WTC11 (cell line): ENCODE data around the gene UMODL1. TPM values are rescaled to one million over a fixed set of nuclear protein-coding genes. Genes with fewer than 3 reads are reported as not detected.

Experiments used
- ATAC-seq: fragments of 200-7000 bp; cut with Tn5 transposase; 2 replicates; pipeline ENCODE4 v1.10.0; 2021; ENCODE audit warnings: mild to moderate bottlenecking, moderate library complexity
- CTCF ChIA-PET: fragments of 300-600 bp; sonication (Branson Sonifier 250); formaldehyde crosslinking; loops from one replicate; lab custom pipeline; 2021; ENCODE audit warnings: antibody characterized with exemption; lab: Charles Lee
- POLR2A ChIA-PET: fragments of 350-600 bp; sonication (Branson Sonifier 250); formaldehyde crosslinking; loops from one replicate; lab custom pipeline; 2021; ENCODE audit warnings: antibody characterized with exemption; lab: Charles Lee
- DNase-seq: peaks from one replicate; pipeline ENCODE4 v3.0.0; 2021; ENCODE audit warnings: low spot score
- H3K27ac Mint-ChIP-seq: 2 replicates; pipeline ENCODE4 v1.8.0; 2021; ENCODE audit warnings: mixed read lengths
- H3K27me3 Mint-ChIP-seq: 2 replicates; pipeline ENCODE4 v1.8.0; 2021; ENCODE audit warnings: low read depth, mild to moderate bottlenecking, moderate library complexity, mixed read lengths
- H3K36me3 Mint-ChIP-seq: 2 replicates; pipeline ENCODE4 v1.8.0; 2021; ENCODE audit warnings: mixed read lengths
- H3K4me1 Mint-ChIP-seq: 2 replicates; pipeline ENCODE4 v1.8.0; 2022; ENCODE audit warnings: mixed read lengths
- H3K4me3 Mint-ChIP-seq: 2 replicates; pipeline ENCODE4 v1.8.0; 2021; ENCODE audit warnings: mild to moderate bottlenecking, moderate library complexity, mixed read lengths
- H3K9me3 Mint-ChIP-seq: 2 replicates; pipeline ENCODE4 v1.8.0; 2021; ENCODE audit warnings: mixed read lengths
- ATF1 ChIP-seq: sonication (generic); formaldehyde crosslinking; IDR thresholded peaks from 2 replicates; pipeline ENCODE4 v1.8.1; 2023; ENCODE audit warnings: mild to moderate bottlenecking, moderate library complexity, missing genetic modification reagents
- CREM ChIP-seq: sonication (generic); formaldehyde crosslinking; IDR thresholded peaks from 2 replicates; pipeline ENCODE4 v1.8.1; 2022; ENCODE audit warnings: mild to moderate bottlenecking, missing genetic modification reagents, moderate library complexity
- ESRRA ChIP-seq: sonication (generic); formaldehyde crosslinking; IDR thresholded peaks from 2 replicates; pipeline ENCODE4 v1.8.1; 2022; ENCODE audit warnings: mild to moderate bottlenecking, missing genetic modification reagents, borderline replicate concordance
- NFATC4 ChIP-seq: fragments of 250-450 bp; sonication (Bioruptor Pico); IDR thresholded peaks from 2 replicates; pipeline ENCODE4 v1.9.0; 2021; ENCODE audit warnings: mild to moderate bottlenecking
- OVOL2 ChIP-seq: fragments of 250-450 bp; sonication (Bioruptor Pico); IDR thresholded peaks from 2 replicates; pipeline ENCODE4 v1.9.0; 2021; ENCODE audit warnings: mild to moderate bottlenecking, borderline replicate concordance
- SOX15 ChIP-seq: fragments of 250-450 bp; sonication (Bioruptor Pico); IDR thresholded peaks from 2 replicates; pipeline ENCODE4 v1.9.0; 2021; ENCODE audit warnings: mild to moderate bottlenecking
- SP1 ChIP-seq: sonication (generic); formaldehyde crosslinking; conservative IDR thresholded peaks from 2 replicates; pipeline ENCODE4 v1.8.1; 2022; ENCODE audit warnings: missing genetic modification reagents
- TCF7 ChIP-seq: sonication (generic); formaldehyde crosslinking; IDR thresholded peaks from 2 replicates; pipeline ENCODE4 v1.8.0; 2022; ENCODE audit warnings: mild to moderate bottlenecking, low read depth, missing genetic modification reagents, moderate library complexity
- TEAD4 ChIP-seq: sonication (generic); formaldehyde crosslinking; IDR thresholded peaks from 2 replicates; pipeline ENCODE4 v1.8.0; 2022; ENCODE audit warnings: mild to moderate bottlenecking, missing genetic modification reagents
- ZNF121 ChIP-seq: sonication (generic); formaldehyde crosslinking; IDR thresholded peaks from 2 replicates; pipeline ENCODE4 v1.8.0; 2023; ENCODE audit warnings: missing genetic modification reagents
- ZNF138 ChIP-seq: sonication (generic); formaldehyde crosslinking; conservative IDR thresholded peaks from 2 replicates; pipeline ENCODE4 v1.8.1; 2022; ENCODE audit warnings: mild to moderate bottlenecking, moderate library complexity, missing genetic modification reagents
- ZNF423 ChIP-seq: fragments of 250-450 bp; sonication (Bioruptor Pico); IDR thresholded peaks from 2 replicates; pipeline ENCODE4 v2.1.2; 2022; ENCODE audit warnings: mild to moderate bottlenecking, moderate library complexity
- total RNA-seq: library from RNA; stranded (reverse); gene quantifications from 3 replicates; pipeline ENCODE4 v1.2.3, GENCODE V29; 2021
- TF ChIP-seq, protein P1 (sequence below): sonication (generic); formaldehyde crosslinking; IDR thresholded peaks from 2 replicates; pipeline ENCODE4 v1.8.0; 2022; ENCODE audit warnings: missing genetic modification reagents
- TF ChIP-seq, protein P2 (sequence below): sonication (generic); formaldehyde crosslinking; IDR thresholded peaks from 2 replicates; pipeline ENCODE4 v1.8.1; 2022; ENCODE audit warnings: low read depth, missing genetic modification reagents, borderline replicate concordance
- TF ChIP-seq, protein P3 (sequence below): fragments of 250-450 bp; sonication (Bioruptor Pico); IDR thresholded peaks from 2 replicates; pipeline ENCODE4 v1.9.0; 2021; ENCODE audit warnings: moderate library complexity, mild to moderate bottlenecking, inconsistent platforms, borderline replicate concordance
- TF ChIP-seq, protein P4 (sequence below): sonication (generic); formaldehyde crosslinking; IDR thresholded peaks from 2 replicates; pipeline ENCODE4 v1.8.1; 2023; ENCODE audit warnings: mild to moderate bottlenecking, moderate library complexity, missing genetic modification reagents
- TF ChIP-seq, protein P5 (sequence below): sonication (generic); formaldehyde crosslinking; IDR thresholded peaks from 2 replicates; pipeline ENCODE4 v1.8.1; 2022; ENCODE audit warnings: low read depth, mild to moderate bottlenecking, moderate library complexity, missing genetic modification reagents, borderline replicate concordance
- TF ChIP-seq, protein P6 (sequence below): sonication (generic); formaldehyde crosslinking; IDR thresholded peaks from 2 replicates; pipeline ENCODE4 v1.8.1; 2022; ENCODE audit warnings: mild to moderate bottlenecking, missing genetic modification reagents, moderate library complexity, borderline replicate concordance
- TF ChIP-seq, protein P7 (sequence below): fragments of 250-450 bp; sonication (Bioruptor Pico); conservative IDR thresholded peaks from 2 replicates; pipeline ENCODE4 v1.9.0; 2021; ENCODE audit warnings: mild to moderate bottlenecking

UMODL1 gene
- total RNA-seq, 1 experiment from 2014 or later = not detected

DNA sequence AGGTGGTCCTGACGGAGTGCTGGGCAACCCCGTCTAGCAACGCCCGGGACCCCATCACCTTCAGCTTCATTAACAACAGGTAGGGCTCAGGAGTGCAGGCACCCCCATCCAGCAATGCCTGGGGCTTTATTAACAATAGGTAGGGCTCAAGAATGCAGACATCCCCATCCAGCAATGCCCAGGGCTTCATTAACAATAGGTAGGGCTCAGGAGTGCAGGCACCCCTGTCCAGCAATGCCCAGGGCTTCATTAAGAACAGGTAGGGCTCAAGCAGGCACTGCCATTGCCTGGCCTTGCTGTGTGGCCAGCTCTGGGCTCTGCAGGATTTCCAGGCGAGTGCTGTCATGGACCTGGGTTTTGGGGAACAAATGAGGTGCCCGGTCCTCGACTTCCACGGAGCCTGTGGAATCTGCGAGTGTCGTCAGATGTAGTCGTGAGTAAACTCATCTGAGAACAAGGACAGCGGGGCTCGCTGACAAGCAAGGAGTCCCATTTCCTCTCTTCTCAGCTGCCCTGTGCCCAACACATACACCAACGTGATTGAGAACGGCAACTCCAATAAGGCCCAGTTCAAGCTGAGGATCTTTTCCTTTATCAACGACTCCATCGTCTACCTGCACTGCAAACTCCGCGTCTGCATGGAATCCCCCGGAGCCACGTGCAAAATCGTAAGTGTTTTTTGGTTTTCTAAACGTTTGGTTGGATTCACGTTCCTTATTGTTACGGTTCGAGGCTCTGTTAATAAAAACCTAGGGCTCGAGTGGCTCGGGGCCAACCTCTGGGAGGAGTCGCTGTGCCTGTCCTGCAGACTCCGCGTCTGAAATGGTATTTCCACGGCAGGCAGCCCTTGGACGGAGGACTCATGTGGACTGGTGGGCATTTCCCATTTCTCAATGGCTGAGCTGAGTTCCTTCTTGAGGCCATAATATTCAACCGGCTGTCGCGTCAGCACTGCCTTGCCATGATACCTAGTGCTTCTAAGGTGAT lies 56.3 kb downstream of the UMODL1 start:
- H3K27ac Mint-ChIP-seq = no peak overlapping the region
- H3K9me3 Mint-ChIP-seq = no peaks in the 10 kb centered on the region
- TF ChIP-seq ZNF121 (CRISPR knock-in tag) (no peak), TEAD4 (CRISPR knock-in tag) (no peak), SOX15 (no peak), SP1 (CRISPR knock-in tag) (no peak), NFATC4 (CRISPR knock-in tag) (no peak), OVOL2 (CRISPR knock-in tag) (no peak), TCF7 (CRISPR knock-in tag) (no peak), CREM (no peak), ESRRA (CRISPR knock-in tag) (no peak), ZNF423 (CRISPR knock-in tag) (no peak), ATF1 (CRISPR knock-in tag) (no peak), ZNF138 (CRISPR knock-in tag) (no peak)
- TF ChIP-seq, protein P1, sequence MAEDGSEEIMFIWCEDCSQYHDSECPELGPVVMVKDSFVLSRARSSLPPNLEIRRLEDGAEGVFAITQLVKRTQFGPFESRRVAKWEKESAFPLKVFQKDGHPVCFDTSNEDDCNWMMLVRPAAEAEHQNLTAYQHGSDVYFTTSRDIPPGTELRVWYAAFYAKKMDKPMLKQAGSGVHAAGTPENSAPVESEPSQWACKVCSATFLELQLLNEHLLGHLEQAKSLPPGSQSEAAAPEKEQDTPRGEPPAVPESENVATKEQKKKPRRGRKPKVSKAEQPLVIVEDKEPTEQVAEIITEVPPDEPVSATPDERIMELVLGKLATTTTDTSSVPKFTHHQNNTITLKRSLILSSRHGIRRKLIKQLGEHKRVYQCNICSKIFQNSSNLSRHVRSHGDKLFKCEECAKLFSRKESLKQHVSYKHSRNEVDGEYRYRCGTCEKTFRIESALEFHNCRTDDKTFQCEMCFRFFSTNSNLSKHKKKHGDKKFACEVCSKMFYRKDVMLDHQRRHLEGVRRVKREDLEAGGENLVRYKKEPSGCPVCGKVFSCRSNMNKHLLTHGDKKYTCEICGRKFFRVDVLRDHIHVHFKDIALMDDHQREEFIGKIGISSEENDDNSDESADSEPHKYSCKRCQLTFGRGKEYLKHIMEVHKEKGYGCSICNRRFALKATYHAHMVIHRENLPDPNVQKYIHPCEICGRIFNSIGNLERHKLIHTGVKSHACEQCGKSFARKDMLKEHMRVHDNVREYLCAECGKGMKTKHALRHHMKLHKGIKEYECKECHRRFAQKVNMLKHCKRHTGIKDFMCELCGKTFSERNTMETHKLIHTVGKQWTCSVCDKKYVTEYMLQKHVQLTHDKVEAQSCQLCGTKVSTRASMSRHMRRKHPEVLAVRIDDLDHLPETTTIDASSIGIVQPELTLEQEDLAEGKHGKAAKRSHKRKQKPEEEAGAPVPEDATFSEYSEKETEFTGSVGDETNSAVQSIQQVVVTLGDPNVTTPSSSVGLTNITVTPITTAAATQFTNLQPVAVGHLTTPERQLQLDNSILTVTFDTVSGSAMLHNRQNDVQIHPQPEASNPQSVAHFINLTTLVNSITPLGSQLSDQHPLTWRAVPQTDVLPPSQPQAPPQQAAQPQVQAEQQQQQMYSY = no peak
- TF ChIP-seq, protein P2, sequence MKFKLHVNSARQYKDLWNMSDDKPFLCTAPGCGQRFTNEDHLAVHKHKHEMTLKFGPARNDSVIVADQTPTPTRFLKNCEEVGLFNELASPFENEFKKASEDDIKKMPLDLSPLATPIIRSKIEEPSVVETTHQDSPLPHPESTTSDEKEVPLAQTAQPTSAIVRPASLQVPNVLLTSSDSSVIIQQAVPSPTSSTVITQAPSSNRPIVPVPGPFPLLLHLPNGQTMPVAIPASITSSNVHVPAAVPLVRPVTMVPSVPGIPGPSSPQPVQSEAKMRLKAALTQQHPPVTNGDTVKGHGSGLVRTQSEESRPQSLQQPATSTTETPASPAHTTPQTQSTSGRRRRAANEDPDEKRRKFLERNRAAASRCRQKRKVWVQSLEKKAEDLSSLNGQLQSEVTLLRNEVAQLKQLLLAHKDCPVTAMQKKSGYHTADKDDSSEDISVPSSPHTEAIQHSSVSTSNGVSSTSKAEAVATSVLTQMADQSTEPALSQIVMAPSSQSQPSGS = no peak
- TF ChIP-seq, protein P3, sequence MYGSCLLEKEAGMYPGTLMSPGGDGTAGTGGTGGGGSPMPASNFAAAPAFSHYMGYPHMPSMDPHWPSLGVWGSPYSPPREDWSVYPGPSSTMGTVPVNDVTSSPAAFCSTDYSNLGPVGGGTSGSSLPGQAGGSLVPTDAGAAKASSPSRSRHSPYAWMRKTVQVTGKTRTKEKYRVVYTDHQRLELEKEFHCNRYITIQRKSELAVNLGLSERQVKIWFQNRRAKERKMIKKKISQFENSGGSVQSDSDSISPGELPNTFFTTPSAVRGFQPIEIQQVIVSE (CRISPR knock-in tag) = no peak
- TF ChIP-seq, protein P4, sequence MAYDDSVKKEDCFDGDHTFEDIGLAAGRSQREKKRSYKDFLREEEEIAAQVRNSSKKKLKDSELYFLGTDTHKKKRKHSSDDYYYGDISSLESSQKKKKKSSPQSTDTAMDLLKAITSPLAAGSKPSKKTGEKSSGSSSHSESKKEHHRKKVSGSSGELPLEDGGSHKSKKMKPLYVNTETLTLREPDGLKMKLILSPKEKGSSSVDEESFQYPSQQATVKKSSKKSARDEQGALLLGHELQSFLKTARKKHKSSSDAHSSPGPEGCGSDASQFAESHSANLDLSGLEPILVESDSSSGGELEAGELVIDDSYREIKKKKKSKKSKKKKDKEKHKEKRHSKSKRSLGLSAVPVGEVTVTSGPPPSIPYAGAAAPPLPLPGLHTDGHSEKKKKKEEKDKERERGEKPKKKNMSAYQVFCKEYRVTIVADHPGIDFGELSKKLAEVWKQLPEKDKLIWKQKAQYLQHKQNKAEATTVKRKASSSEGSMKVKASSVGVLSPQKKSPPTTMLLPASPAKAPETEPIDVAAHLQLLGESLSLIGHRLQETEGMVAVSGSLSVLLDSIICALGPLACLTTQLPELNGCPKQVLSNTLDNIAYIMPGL (CRISPR knock-in tag) = no peak
- TF ChIP-seq, protein P5, sequence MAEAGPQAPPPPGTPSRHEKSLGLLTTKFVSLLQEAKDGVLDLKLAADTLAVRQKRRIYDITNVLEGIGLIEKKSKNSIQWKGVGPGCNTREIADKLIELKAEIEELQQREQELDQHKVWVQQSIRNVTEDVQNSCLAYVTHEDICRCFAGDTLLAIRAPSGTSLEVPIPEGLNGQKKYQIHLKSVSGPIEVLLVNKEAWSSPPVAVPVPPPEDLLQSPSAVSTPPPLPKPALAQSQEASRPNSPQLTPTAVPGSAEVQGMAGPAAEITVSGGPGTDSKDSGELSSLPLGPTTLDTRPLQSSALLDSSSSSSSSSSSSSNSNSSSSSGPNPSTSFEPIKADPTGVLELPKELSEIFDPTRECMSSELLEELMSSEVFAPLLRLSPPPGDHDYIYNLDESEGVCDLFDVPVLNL (CRISPR knock-in tag) = no peak
- TF ChIP-seq, protein P6, sequence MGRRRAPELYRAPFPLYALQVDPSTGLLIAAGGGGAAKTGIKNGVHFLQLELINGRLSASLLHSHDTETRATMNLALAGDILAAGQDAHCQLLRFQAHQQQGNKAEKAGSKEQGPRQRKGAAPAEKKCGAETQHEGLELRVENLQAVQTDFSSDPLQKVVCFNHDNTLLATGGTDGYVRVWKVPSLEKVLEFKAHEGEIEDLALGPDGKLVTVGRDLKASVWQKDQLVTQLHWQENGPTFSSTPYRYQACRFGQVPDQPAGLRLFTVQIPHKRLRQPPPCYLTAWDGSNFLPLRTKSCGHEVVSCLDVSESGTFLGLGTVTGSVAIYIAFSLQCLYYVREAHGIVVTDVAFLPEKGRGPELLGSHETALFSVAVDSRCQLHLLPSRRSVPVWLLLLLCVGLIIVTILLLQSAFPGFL (CRISPR knock-in tag) = no peak
- TF ChIP-seq, protein P7, sequence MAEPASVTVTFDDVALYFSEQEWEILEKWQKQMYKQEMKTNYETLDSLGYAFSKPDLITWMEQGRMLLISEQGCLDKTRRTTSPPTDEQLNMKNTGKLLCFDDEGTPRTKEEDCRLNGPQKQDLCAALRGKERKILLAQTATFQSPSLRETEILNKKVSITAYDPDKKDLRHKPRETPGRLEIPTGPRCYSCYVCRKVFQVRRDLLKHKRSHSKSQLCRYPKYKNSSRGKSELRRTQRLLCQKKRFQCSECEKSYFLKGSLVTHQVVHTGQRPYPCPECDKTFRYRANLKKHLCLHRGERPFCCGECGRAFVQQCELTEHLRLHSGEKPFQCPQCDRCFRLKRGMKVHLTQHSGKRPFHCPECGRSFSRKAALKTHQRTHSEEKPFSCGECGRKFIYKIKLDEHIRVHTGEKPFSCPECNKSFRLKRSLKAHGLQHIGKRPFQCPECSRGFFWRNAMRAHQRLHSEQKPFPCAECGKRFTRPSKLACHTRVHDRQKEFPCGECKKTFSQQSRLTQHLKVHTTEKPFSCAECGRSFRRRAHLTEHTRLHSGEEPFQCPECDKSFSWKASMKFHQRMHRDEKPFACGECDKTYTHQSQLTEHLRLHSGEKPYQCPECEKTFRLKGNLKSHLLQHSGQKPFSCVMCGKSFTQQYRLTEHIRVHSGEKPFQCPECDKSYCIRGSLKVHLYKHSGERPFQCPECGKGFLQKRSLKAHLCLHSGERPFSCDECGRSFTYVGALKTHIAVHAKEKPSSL = no peak
- H3K4me1 Mint-ChIP-seq = no peaks in the 10 kb centered on the region
- CTCF ChIA-PET = interaction anchor here (0.7 to 5.6 kb wide), 3 partner anchors 11 to 515 kb away, joined by 3 to 40 read pairs (median 10); no protein-coding TSS in a partner anchor
- no peak overlapping the region for H3K4me3 Mint-ChIP-seq
- ATAC-seq = no peak
- H3K27me3 Mint-ChIP-seq = no peaks in the 10 kb centered on the region
- no peaks in the 10 kb centered on the region for H3K36me3 Mint-ChIP-seq
- POLR2A ChIA-PET = no interaction called here
- DNase-seq = no peak
